PFSK-1 (cell line): Measurements from ENCODE around the gene SERPINB2.

Experiments
- FOXP2 ChIP-seq: optimal IDR thresholded peaks from 2 replicates; pipeline ENCODE3; 2011; ENCODE audit warnings: borderline replicate concordance, control low read depth, inconsistent platforms; ENCODE audit not compliant: insufficient read depth; ENCODE audit errors: extremely low read length, extremely low read depth
- POLR2AphosphoS5 ChIP-seq: IDR thresholded peaks from 2 replicates; pipeline ENCODE4 v1.6.1; 2012; ENCODE audit warnings: low read depth, mild to moderate bottlenecking, control low read depth, low read length, moderate library complexity
- REST ChIP-seq, 2 experiments: IDR thresholded peaks; 2 replicates each; pipeline versions ENCODE4 v1.6.1 to v1.8.0; 2011 to 2012; ENCODE audit warnings: low read depth in 2 of 2, low read length in 2 of 2, control low read depth in 1 of 2, inconsistent platforms in 1 of 2, mild to moderate bottlenecking in 1 of 2, moderate library complexity in 1 of 2; ENCODE audit not compliant: insufficient read depth in 1 of 2
- SIN3A ChIP-seq: IDR thresholded peaks from 2 replicates; pipeline ENCODE4 v1.6.1; 2012; ENCODE audit warnings: mild to moderate bottlenecking, low read length, moderate library complexity, borderline replicate concordance; ENCODE audit not compliant: insufficient read depth
- TAF1 ChIP-seq: IDR thresholded peaks from 2 replicates; pipeline ENCODE4 v1.6.1; 2012; ENCODE audit warnings: low read length, control low read depth, borderline replicate concordance; ENCODE audit not compliant: insufficient read depth

Gene SERPINB2

GRCh38 chr18:63903851-63904570 is 16.5 kb downstream of the SERPINB2 start:
- TF ChIP-seq REST (IDR thresholded peaks at IDR 0.05; ENCODE audit: insufficient read depth in 1 of 2, low read depth in 2 of 2, low read length in 2 of 2) (no peak), FOXP2 (no peak), SIN3A (no peak), TAF1 (no peak), POLR2AphosphoS5 (no peak)

- TF ChIP-seq FOXP2 (no peak), SIN3A (no peak), TAF1 (no peak), POLR2AphosphoS5 (no peak), REST (IDR thresholded peaks at IDR 0.05; ENCODE audit: insufficient read depth in 1 of 2, low read depth in 2 of 2, low read length in 2 of 2) (no peak)
Measured at GRCh38 chr18:63904694-63905093, 17.2 kb downstream of the SERPINB2 start.

DNA sequence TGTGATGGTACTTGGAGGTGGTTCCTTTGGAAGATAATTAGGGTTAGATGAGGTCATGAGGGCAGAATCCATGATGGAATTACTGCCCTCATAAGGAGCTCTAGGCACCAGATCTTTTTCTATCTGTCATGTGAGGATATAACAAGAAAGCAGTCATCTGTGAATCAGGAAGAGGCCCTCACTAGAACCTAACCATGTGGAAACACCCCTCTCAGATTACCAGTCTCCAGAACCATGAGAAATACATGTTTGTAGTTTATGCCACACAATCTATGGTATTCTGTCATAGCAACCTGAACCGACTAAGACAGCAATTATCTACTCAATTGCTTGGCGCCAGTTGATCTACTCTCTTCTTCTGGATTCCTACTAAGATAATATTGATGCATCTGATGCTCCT is 17.9 kb downstream of the SERPINB2 start:
- TF ChIP-seq POLR2AphosphoS5 (no peak), SIN3A (no peak), FOXP2 (no peak), TAF1 (no peak), REST (IDR thresholded peaks at IDR 0.05; ENCODE audit: insufficient read depth in 1 of 2, low read depth in 2 of 2, low read length in 2 of 2) (no peak)

DNA sequence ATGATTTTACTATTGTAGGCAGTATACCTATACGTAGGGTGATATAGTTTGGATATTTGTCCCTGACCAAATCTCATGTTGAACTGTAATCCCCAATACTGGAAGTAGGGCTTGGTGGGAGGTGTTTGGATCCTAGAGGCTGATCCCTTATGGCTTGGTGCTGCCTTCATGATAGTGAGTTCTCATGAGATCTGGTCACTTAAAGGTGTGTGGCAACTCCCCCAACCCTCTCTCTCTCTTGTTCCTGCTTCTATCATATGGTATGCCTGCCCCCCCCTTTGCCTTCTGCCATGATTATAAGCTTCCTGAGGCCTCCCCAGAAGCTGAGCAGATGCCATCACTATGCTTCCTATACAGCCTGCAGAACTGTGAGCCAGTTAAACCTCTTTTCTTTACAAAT is 18.6 kb downstream of the SERPINB2 start:
- no peak for TF ChIP-seq SIN3A
- TF ChIP-seq TAF1: no peak
- no peak for TF ChIP-seq REST (IDR thresholded peaks at IDR 0.05; ENCODE audit: insufficient read depth in 1 of 2, low read depth in 2 of 2, low read length in 2 of 2)
- no peak for TF ChIP-seq FOXP2
- TF ChIP-seq POLR2AphosphoS5: no peak
